ENCODE results near the gene NIPA2.
"Not testable (repeated sequence)": the region's sequence is repeated elsewhere in the genome, so short reads cannot be mapped to it uniquely, and the experiment has no call there.

NIPA2 gene

DNA sequence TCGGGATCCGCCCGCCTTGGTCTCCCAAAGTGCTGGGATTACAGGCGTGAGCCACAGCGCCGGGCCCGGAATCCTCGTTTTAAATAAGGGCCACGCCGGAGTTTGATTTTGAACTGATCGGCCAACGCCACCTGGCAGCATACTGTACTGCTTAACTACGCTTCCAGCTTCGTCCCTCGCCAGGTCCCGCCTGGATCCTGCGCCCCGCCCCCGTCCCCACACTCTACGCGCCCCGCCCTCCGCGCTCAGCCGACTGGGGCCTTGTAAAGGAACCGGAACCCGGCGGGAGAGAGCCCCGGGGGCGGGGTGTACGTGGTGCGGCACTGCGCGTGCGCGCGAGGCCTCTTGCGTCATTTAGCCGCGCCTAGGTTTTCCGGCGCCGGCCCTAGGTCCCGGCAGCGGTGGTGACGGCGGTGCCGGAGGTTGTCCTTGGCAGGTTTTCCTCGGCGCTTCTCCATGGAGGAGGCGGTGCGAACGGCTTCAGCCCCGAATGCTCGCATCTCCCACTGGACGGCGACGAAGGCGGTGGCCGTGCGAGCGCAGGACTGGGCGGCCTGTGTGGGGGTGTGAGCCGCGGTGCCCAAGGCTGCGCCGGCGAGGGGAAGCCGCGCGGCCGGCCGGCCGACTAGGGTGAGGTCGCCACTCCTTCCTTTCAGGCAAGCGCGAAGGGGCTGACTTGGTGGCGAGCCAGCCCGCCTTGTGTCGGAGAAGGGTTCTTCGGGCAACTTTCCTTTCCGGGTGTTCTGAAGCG, at the start of gene NIPA2:
Gene NIPA2 (plus strand): TSS at position 375 of the 751 bp plus-strand sequence. CDS start 13,066 bp downstream, outside the sequence.
- peak; percentile 95 to 98 for DNase-seq (ENCODE audit: low read depth in 2 of 2)

DNA sequence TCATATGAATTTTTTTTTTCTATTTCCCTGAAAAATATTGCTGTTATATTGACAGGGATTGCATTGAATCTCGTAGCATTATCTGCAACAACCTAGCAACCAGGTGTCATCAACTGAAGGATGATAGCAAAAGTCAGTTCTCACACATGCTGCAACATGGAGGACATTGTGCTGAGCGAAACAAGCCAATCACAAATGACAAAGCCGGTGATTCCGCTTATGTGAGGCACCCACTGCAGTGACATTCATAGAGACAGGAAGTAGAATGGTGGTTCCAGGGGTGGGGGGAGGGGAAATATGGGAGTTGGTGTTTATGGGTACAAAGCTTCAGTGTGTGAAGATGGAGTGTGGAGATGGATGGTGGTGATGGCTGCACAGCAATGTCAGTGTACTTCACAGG, 44.4 kb upstream of the NIPA2 start:
- no peak for DNase-seq (ENCODE audit: low read depth in 2 of 2)

DNA sequence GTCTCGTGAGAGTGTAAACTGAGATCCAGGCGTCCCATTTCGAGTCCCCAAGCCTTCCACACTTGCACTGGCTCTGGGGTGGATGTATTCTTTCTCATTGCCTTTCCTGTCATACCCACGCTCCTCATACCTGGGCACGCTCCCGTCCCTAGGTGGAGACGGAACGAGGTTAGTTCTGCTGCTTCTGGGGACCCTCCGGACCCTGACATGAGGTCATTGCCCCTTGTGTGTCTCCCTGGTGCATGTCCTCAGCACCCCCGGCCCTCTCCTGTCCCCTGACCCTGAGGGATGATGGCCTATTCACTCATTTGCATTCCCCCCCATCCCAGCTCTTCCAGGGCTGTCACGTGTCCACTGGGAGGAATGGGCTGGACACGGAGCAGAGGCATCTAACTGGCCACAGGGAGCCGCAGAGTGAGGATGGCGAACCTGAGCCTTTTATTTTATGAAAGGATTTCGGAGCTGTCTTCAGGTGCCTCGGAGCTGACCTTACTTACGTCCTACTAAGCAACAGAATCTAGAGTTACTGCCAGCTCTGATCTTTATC, 43.8 kb upstream of the NIPA2 start:
- no peak for DNase-seq (ENCODE audit: low read depth in 2 of 2)

DNA sequence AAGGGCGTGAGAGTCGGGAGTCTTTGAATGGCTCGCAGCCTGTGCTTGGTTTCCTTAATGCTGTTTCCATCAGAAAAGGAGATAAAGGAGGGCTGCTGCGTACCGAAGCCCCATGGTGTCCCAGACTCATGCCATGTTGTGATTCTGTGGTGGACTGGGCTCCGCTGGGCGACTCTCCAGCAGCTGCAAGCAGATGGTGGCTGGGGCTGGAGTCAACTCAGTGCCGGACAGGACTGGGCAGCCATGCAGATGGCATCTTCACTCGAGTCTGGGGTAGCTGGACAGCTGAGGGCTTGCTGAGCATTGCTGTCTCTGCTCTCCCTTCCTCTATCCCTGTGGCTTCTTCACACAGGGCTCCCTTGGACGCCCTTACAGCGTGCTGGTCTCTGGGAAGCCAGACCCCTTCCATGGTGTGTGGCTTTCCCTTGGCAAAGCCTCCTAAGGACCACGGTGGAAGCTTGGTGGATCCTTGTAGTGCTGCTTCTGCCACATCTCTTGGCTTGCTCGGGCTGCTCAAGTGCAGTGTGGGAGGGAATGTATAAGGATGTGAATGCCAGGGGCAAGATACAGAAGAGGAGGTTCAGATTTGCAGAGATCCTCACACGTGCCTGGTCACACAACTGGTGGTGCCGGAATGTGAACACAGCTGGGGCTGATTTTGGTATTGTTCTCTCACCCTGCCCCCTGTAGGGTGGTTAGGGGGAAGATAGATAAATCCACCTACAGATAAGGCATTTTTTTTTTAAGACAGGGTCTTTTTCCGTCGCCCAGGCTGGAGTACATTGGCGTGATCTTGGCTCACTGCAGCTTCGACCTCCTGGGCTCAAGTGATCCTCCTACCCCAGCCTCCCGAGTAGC, 43.0 kb upstream of the NIPA2 start:
- DNase-seq (ENCODE audit: low read depth in 2 of 2): no peak

GRCh38 chr15:22796079-22796478, 42.4 kb upstream of the NIPA2 start:
- no peak for DNase-seq (ENCODE audit: low read depth in 2 of 2)

DNA sequence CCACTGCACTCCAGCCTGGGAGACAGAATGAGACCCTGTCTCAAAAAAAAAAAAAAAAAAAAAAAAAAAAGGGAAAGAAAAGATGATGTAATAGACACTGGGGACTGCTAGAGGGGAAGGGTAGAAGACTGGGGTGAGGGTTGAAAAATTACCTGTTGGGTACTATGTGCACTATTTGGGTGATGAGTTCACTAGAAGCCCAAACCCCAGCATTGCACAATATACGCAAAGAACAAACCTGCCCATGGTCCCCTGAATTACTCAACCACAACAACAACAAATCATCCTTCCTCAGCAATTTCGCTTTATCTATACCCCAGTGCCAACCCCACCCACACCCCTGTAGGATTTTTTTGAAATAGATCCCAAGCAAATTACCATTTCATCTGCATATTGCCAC, 38.6 kb upstream of the NIPA2 start:
- DNase-seq (ENCODE audit: low read depth in 2 of 2): no peak

DNA sequence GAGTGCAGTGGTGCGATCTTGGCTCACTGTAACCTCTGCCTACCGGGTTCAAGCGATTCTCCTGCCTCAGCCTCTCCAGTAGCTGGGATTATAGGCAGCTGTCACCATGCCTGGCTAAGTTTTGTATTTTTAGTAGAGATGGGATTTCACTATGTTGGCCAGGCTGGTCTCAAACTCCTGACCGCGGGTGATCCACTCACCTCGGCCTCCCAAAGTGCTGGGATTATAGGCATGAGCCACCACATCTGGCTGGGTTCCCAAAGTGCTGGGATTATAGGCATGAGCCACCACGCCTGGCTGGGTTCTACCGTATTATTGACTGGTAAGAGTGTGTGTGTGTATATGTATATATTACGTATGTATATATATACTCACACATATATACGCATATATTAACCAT, 35.5 kb upstream of the NIPA2 start:
- DNase-seq (ENCODE audit: low read depth in 2 of 2): not testable (repeated sequence)

DNA sequence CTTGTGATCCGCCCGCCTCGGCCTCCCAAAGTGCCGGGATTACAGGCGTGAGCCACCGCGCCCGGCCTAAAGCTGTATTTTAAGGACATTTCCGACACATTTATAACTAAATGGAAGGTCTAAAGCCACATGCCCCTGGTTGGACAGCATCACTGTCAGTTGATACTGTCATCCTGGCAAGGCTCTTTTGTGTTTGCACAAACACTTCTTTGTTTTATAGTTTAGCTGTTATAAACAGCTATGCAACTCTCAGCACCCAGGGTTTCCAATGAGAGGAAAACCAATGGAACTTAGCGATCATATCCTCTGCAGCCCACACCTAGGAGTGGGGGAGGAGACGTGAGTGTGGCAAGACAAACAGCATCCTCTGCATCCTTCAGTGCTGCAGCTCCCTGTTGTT, 32.3 kb upstream of the NIPA2 start:
- no peak for DNase-seq (ENCODE audit: low read depth in 2 of 2)

- no peak for DNase-seq (ENCODE audit: low read depth in 2 of 2)
Measured at GRCh38 chr15:22806664-22807063, 31.8 kb upstream of the NIPA2 start.

DNA sequence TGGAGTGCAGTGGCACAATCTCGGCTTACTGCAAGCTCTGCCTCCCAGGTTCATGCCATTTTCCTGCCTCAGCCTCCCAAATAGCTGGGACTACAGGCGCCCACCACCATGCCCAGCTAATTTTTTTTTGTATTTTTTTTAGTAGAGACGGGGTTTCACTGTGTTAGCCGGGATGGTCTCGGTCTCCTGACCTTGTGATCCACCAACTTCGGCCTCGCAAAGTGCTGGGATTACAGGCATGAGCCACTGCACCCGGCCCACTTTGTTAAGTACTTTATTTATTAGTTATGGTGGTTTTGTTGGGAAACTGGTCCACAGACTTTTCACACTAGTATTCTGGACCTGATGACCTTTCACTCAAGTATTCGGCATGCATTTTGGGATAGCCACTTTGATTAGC, 30.6 kb upstream of the NIPA2 start:
- not testable (repeated sequence) for DNase-seq (ENCODE audit: low read depth in 2 of 2)

DNA sequence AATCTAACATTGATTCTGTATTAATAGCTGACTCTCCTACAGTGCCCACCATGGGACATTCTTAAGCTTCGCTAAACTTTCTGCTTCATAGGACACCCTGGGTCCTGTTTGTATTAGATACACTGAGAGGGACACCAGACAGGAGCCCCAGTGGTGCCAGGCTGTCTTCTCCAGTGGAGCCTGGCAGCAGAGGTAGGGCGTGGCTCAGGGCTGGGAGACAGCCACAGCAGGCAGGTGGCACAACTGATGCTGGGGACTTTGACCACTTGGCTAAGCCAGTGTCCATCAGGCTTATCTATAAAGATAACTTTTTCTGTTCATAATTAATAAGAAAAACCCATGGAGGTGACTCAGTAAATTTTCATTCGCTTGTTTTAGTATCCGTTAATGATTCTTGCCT, 30.2 kb upstream of the NIPA2 start:
- DNase-seq (ENCODE audit: low read depth in 2 of 2): no peak

- no peak for DNase-seq (ENCODE audit: low read depth in 2 of 2)
Measured at GRCh38 chr15:22808761-22809280, 29.6 kb upstream of the NIPA2 start.

- DNase-seq (ENCODE audit: low read depth in 2 of 2): no peak
Measured at GRCh38 chr15:22810033-22810852, 28.2 kb upstream of the NIPA2 start.

GRCh38 chr15:22810853-22811338, 27.6 kb upstream of the NIPA2 start:
- no peak for DNase-seq (ENCODE audit: low read depth in 2 of 2)

DNA sequence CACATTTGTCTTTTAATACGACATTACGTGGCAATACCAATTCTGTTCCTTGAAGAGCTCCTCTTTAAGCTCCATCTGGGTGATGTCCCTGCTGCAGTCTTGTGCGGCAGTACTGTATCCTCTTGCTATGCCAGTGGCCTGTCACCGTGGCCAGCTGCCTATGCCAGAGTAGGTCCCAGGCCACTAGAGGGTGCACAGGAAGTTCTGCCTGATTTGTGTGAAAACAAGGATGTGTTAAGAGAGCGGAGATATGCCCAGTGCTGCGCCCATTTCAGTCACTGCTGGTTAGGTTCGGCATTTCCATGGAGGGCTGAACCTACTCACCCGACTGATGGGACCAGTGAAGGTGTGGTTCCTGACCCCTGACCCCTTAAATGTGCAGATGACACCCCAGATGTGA, 26.8 kb upstream of the NIPA2 start:
- DNase-seq (ENCODE audit: low read depth in 2 of 2): no peak

GRCh38 chr15:22813844-22814243, 24.6 kb upstream of the NIPA2 start:
- no peak for DNase-seq (ENCODE audit: low read depth in 2 of 2)

- no peak for DNase-seq (ENCODE audit: low read depth in 2 of 2)
Measured at GRCh38 chr15:22815766-22816165, 22.7 kb upstream of the NIPA2 start.

DNA sequence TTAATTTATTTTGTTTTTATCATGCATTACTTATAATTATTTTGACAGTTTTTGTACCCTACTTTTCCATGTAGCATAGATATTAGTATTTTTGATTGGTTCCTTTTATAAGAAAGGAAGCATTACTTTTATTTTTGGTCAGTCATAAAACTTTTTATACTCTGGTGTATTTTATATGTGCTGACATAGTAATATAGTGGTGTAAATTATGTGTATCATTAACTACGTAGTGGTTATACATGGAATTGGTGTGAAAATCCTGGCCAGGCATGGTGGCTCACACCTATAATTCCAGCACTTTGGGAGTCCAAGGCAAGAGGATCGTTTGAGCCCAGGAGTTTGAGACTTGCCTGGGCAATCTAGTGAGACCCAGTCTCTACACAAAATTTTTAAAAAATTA, 18.8 kb upstream of the NIPA2 start:
- DNase-seq (ENCODE audit: low read depth in 2 of 2): no peak

GRCh38 chr15:22823495-22824128, 14.9 kb upstream of the NIPA2 start:
- DNase-seq (ENCODE audit: low read depth in 2 of 2): no peak

- DNase-seq (ENCODE audit: low read depth in 2 of 2): no peak
Measured at GRCh38 chr15:22827125-22827524, 11.3 kb upstream of the NIPA2 start.

DNA sequence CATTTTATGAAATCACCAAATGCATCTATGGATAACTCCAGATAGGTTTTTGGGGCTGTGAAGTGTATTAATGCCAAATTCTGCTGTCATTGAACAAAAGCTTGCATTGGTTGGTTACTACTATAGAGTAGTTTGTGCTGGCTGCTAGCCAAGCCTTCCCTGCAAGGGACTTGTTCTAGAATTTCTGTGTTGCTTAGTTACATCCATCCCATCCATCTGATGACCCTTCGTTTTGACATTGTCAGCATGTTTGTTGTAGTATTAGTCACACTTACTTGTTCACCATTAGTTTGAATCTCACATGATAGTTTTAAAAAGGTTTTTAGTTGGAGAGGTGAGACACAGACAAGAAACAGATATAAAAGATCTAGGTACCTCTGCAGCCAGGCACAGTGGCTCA, 7.0 kb upstream of the NIPA2 start:
- DNase-seq (ENCODE audit: low read depth in 2 of 2): no peak
